Measurements from ENCODE around the gene PTPN20. TPM values are rescaled to one million over a fixed set of nuclear protein-coding genes. Genes with fewer than 3 reads are reported as not detected.

PTPN20 gene
- total RNA-seq, 3 donors from 2014 or later: 0.64 to 14.8 (median 5.6) TPM

- no peaks in the 10 kb centered on the region for H3K36me3 ChIP-seq
- TF ChIP-seq, protein P1, sequence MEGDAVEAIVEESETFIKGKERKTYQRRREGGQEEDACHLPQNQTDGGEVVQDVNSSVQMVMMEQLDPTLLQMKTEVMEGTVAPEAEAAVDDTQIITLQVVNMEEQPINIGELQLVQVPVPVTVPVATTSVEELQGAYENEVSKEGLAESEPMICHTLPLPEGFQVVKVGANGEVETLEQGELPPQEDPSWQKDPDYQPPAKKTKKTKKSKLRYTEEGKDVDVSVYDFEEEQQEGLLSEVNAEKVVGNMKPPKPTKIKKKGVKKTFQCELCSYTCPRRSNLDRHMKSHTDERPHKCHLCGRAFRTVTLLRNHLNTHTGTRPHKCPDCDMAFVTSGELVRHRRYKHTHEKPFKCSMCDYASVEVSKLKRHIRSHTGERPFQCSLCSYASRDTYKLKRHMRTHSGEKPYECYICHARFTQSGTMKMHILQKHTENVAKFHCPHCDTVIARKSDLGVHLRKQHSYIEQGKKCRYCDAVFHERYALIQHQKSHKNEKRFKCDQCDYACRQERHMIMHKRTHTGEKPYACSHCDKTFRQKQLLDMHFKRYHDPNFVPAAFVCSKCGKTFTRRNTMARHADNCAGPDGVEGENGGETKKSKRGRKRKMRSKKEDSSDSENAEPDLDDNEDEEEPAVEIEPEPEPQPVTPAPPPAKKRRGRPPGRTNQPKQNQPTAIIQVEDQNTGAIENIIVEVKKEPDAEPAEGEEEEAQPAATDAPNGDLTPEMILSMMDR (IDR thresholded peaks at IDR 0.05): no peak
- H3K27ac ChIP-seq: peak overlapping the region in 1 of 2 donors; percentile 54
- intact Hi-C loops (cut with DNase I; ENCODE audit: low total_unique reads): loop anchor here (5.0 kb wide), 1 partner anchor 265 kb away; no protein-coding TSS in a partner anchor
- DNase-seq (ENCODE audit: low spot score in 2 of 2): no peak
- no peaks in the 10 kb centered on the region for H3K4me1 ChIP-seq
- no peaks in the 10 kb centered on the region for H3K9me3 ChIP-seq
- H3K4me3 ChIP-seq: no peak overlapping the region
- H3K27me3 ChIP-seq: no peaks in the 10 kb centered on the region
These were observed 130.9 kb downstream of the PTPN20 start for GRCh38 chr10:47042199-47042473.

GRCh38 chr10:47042780-47043750 is 131.8 kb downstream of the PTPN20 start:
- Histone ChIP-seq H3K27me3 (no peaks in the 10 kb centered on the region), H3K9me3 (no peaks in the 10 kb centered on the region), H3K36me3 (no peaks in the 10 kb centered on the region), H3K4me3 (no peak overlapping the region), H3K4me1 (no peaks in the 10 kb centered on the region), H3K27ac (no peak overlapping the region)
- TF ChIP-seq POLR2AphosphoS5 (IDR thresholded peaks at IDR 0.05) (no peak), POLR2A (IDR thresholded peaks at IDR 0.05) (no peak)
- TF ChIP-seq, protein P1 (IDR thresholded peaks at IDR 0.05): no peak
- intact Hi-C loops (cut with DNase I; ENCODE audit: low total_unique reads): loop anchor here (5.0 kb wide), 1 partner anchor 264 kb away; no protein-coding TSS in a partner anchor
- DNase-seq (ENCODE audit: low spot score in 2 of 2): peak in 1 of 2 donors; percentile 33

DNA sequence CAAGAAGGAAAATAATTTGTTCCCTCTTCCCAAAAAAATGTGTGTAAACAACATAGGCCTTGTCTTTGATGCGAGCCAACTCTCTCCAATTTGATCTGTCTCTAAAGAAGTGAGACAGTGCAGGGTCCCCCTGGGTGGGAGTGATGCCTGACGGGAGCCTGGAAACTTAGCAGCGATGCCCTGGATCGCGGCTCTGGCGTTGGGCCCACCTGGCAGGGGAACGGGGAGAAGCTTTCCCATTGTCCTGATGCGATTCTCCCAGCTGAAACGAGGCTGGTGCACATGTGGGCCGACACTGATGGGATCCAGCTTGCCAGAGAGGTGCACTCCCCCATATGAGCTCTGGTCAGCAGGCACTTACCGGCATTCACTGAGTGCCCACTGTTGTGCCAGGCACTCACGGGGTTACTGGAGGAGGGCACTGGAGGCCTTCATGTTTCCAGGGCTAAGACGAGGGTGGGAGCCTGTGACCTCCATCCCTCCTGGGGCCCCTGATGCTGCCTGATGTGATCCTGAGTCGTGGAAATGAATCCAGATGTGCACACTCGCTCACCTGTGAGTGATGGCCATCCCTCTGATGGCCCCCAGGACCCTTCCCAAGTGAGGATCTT is 132.8 kb downstream of the PTPN20 start:
- no peaks in the 10 kb centered on the region for H3K4me1 ChIP-seq
- H3K27ac ChIP-seq: no peak overlapping the region
- no peaks in the 10 kb centered on the region for H3K27me3 ChIP-seq
- no peak for DNase-seq (ENCODE audit: low spot score in 2 of 2)
- H3K4me3 ChIP-seq: no peak overlapping the region
- TF ChIP-seq POLR2A (IDR thresholded peaks at IDR 0.05) (no peak), POLR2AphosphoS5 (IDR thresholded peaks at IDR 0.05) (no peak)
- TF ChIP-seq, protein P1 (IDR thresholded peaks at IDR 0.05): no peak
- H3K36me3 ChIP-seq: no peaks in the 10 kb centered on the region
- intact Hi-C loops (cut with DNase I; ENCODE audit: low total_unique reads): loop anchor here (5.0 kb wide), 1 partner anchor 263 kb away; no protein-coding TSS in a partner anchor
- no peaks in the 10 kb centered on the region for H3K9me3 ChIP-seq

GRCh38 chr10:47044741-47045140 is 133.5 kb downstream of the PTPN20 start:
- no peak overlapping the region for H3K4me3 ChIP-seq
- no peaks in the 10 kb centered on the region for H3K36me3 ChIP-seq
- intact Hi-C loops (cut with DNase I; ENCODE audit: low total_unique reads): loop anchor here (5.0 kb wide), 1 partner anchor 263 kb away; no protein-coding TSS in a partner anchor
- peak in 1 of 2 donors; percentile 14 for DNase-seq (ENCODE audit: low spot score in 2 of 2)
- no peaks in the 10 kb centered on the region for H3K27me3 ChIP-seq
- no peak overlapping the region for H3K27ac ChIP-seq
- H3K4me1 ChIP-seq: no peaks in the 10 kb centered on the region
- TF ChIP-seq, protein P1 (IDR thresholded peaks at IDR 0.05): no peak
- TF ChIP-seq POLR2A (IDR thresholded peaks at IDR 0.05): no peak
- no peak for TF ChIP-seq POLR2AphosphoS5 (IDR thresholded peaks at IDR 0.05)
- H3K9me3 ChIP-seq: no peaks in the 10 kb centered on the region

- Histone ChIP-seq H3K36me3 (no peaks in the 10 kb centered on the region), H3K27me3 (no peaks in the 10 kb centered on the region), H3K9me3 (no peaks in the 10 kb centered on the region), H3K4me1 (no peaks in the 10 kb centered on the region), H3K4me3 (no peak overlapping the region), H3K27ac (no peak overlapping the region)
- DNase-seq (ENCODE audit: low spot score in 2 of 2): peak in 1 of 2 donors; percentile 14
- intact Hi-C loops (cut with DNase I; ENCODE audit: low total_unique reads): no loop called here
- TF ChIP-seq, protein P1 (IDR thresholded peaks at IDR 0.05): no peak
- TF ChIP-seq POLR2AphosphoS5 (IDR thresholded peaks at IDR 0.05): no peak
- TF ChIP-seq POLR2A (IDR thresholded peaks at IDR 0.05): no peak
These were observed 134.2 kb downstream of the PTPN20 start for GRCh38 chr10:47045331-47045861.
